Suprapubic skin (tissue), 4 donors: ENCODE measurements around the gene PGAP3.

Experiments used
- POLR2A ChIP-seq, 2 donors: fragments of 450-650 bp; IDR thresholded peaks; one replicate each; pipeline ENCODE4 v1.6.1; 2017; ENCODE audit warnings: antibody characterized with exemption in 2 of 2, mild to moderate bottlenecking in 2 of 2, moderate library complexity in 2 of 2
- POLR2AphosphoS5 ChIP-seq, 3 donors: sonication (generic); formaldehyde crosslinking; IDR thresholded peaks; one replicate each; pipeline ENCODE4 v1.6.1; 2017; ENCODE audit warnings: antibody characterized with exemption in 3 of 3
- TF ChIP-seq, protein P1 (sequence below), 2 donors: fragments of 200-600 bp in 1 of 2; fragments of 450-650 bp in 1 of 2; sonication (generic) in 1 of 2; IDR thresholded peaks; one replicate each; pipeline ENCODE4 v1.5.1; 2016 to 2019; ENCODE audit warnings: antibody characterized with exemption in 2 of 2, mild to moderate bottlenecking in 1 of 2, moderate library complexity in 1 of 2

DNA sequence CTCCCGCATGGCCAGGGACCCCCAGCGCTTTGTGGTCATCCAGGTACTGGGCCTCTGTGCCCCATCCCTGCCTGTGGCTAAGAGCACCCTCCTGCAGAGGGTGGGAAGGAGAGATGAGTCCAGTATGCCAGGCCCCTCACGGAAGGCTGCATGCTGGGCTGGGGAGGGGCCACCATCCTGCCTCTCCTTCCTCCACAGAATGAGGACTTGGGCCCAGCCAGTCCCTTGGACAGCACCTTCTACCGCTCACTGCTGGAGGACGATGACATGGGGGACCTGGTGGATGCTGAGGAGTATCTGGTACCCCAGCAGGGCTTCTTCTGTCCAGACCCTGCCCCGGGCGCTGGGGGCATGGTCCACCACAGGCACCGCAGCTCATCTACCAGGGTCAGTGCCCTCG lies 38.8 kb upstream of the PGAP3 start:
- no peak for TF ChIP-seq POLR2A (IDR thresholded peaks at IDR 0.05)
- TF ChIP-seq, protein P1, sequence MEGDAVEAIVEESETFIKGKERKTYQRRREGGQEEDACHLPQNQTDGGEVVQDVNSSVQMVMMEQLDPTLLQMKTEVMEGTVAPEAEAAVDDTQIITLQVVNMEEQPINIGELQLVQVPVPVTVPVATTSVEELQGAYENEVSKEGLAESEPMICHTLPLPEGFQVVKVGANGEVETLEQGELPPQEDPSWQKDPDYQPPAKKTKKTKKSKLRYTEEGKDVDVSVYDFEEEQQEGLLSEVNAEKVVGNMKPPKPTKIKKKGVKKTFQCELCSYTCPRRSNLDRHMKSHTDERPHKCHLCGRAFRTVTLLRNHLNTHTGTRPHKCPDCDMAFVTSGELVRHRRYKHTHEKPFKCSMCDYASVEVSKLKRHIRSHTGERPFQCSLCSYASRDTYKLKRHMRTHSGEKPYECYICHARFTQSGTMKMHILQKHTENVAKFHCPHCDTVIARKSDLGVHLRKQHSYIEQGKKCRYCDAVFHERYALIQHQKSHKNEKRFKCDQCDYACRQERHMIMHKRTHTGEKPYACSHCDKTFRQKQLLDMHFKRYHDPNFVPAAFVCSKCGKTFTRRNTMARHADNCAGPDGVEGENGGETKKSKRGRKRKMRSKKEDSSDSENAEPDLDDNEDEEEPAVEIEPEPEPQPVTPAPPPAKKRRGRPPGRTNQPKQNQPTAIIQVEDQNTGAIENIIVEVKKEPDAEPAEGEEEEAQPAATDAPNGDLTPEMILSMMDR (IDR thresholded peaks at IDR 0.05) = no peak
- no peak for TF ChIP-seq POLR2AphosphoS5 (IDR thresholded peaks at IDR 0.05)
